MCF 10A (cell line): Measurements from ENCODE around the gene PCBP2. TPM values are rescaled to one million over a fixed set of nuclear protein-coding genes. Genes with fewer than 3 reads are reported as not detected.

Experiments used
- BruUV-seq: library from RNA; stranded (reverse); fragments of 400-500 nt; replicated peaks from 2 replicates; lab custom pipeline; 2021; lab: Mats Ljungman, UMichigan
- CTCF ChIA-PET: fragments of 300-600 bp; sonication (Branson Sonifier 250); formaldehyde crosslinking; extraction: SDS; loops from one replicate; lab custom pipeline; 2021; ENCODE audit warnings: antibody characterized with exemption, inconsistent platforms; lab: Yijun Ruan, JAX
- POLR2A ChIA-PET: fragments of 300-600, 350-650 bp; sonication (Branson Sonifier 250); formaldehyde crosslinking; extraction: SDS; loops from one replicate; lab custom pipeline; 2020; ENCODE audit warnings: antibody characterized with exemption, inconsistent platforms; lab: Yijun Ruan, JAX
- DNase-seq: peaks from one replicate; pipeline ENCODE4 v3.0.0-alpha.2; 2018; ENCODE audit not compliant: unreplicated experiment
- H3K27ac Mint-ChIP-seq: one replicate; pipeline ENCODE4 v1.8.0; 2022; ENCODE audit warnings: mild to moderate bottlenecking, low read depth, mixed read lengths; ENCODE audit not compliant: unreplicated experiment
- H3K27me3 Mint-ChIP-seq: one replicate; pipeline ENCODE4 v1.8.0; 2022; ENCODE audit warnings: mixed read lengths; ENCODE audit not compliant: insufficient read depth, unreplicated experiment
- H3K36me3 Mint-ChIP-seq: one replicate; pipeline ENCODE4 v1.8.0; 2022; ENCODE audit warnings: mild to moderate bottlenecking, moderate library complexity, mixed read lengths; ENCODE audit not compliant: insufficient read depth, unreplicated experiment
- H3K4me1 Mint-ChIP-seq: one replicate; pipeline ENCODE4 v1.8.0; 2022; ENCODE audit warnings: mixed read lengths; ENCODE audit not compliant: insufficient read depth, unreplicated experiment
- H3K4me3 Mint-ChIP-seq: one replicate; pipeline ENCODE4 v1.8.0; 2022; ENCODE audit warnings: mild to moderate bottlenecking, moderate library complexity, mixed read lengths; ENCODE audit not compliant: unreplicated experiment
- H3K9me3 Mint-ChIP-seq: one replicate; pipeline ENCODE4 v1.8.0; 2022; ENCODE audit warnings: mixed read lengths; ENCODE audit not compliant: unreplicated experiment
- intact Hi-C: fragments of 100-400 bp; cut with micrococcal nuclease; formaldehyde crosslinking; loops from 2 replicates; pipeline ENCODE4 v1.14.1; 2022
- total RNA-seq: library from RNA; stranded (reverse); gene quantifications from 2 replicates; pipeline ENCODE4 v1.2.3, GENCODE V29; 2022
- TF ChIP-seq, protein P1 (sequence below): fragments of 200-600 bp; IDR thresholded peaks from one replicate; pipeline ENCODE4 v1.8.0; 2022; ENCODE audit warnings: antibody characterized with exemption, mild to moderate bottlenecking; ENCODE audit not compliant: unreplicated experiment

The PCBP2 gene
- total RNA-seq, 1 experiment from 2014 or later: 1,037 TPM

DNA sequence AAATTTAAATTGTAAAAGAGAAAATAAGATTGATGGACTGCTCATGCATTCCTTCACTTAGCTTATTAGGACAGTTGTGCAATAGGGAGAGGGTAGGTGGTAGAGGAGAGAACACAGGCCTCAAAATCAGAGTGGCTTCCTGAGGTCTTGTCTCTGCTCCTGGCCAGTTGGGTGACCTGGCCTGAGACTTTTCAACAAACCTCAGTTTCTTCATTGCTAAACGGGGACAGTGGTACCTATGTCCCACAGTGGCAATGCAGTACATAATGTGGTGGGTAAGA is 44.8 kb downstream of the PCBP2 start:
- no peak for DNase-seq
- BruUV-seq: no TSS peak
- intact Hi-C loops: no loop called here
- ChIA-PET POLR2A (interaction anchor here (1.0 to 1.1 kb wide), 2 partner anchors 10 to 17 kb away, joined by 3 read pairs; no protein-coding TSS in a partner anchor), CTCF (no interaction called here)
- H3K36me3 Mint-ChIP-seq: peaks cover 14% of the 10 kb centered on the region
- H3K4me1 Mint-ChIP-seq: peaks cover 48% of the 10 kb centered on the region
- TF ChIP-seq, protein P1, sequence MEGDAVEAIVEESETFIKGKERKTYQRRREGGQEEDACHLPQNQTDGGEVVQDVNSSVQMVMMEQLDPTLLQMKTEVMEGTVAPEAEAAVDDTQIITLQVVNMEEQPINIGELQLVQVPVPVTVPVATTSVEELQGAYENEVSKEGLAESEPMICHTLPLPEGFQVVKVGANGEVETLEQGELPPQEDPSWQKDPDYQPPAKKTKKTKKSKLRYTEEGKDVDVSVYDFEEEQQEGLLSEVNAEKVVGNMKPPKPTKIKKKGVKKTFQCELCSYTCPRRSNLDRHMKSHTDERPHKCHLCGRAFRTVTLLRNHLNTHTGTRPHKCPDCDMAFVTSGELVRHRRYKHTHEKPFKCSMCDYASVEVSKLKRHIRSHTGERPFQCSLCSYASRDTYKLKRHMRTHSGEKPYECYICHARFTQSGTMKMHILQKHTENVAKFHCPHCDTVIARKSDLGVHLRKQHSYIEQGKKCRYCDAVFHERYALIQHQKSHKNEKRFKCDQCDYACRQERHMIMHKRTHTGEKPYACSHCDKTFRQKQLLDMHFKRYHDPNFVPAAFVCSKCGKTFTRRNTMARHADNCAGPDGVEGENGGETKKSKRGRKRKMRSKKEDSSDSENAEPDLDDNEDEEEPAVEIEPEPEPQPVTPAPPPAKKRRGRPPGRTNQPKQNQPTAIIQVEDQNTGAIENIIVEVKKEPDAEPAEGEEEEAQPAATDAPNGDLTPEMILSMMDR: no peak
- no peaks in the 10 kb centered on the region for H3K9me3 Mint-ChIP-seq
- H3K27me3 Mint-ChIP-seq: no peaks in the 10 kb centered on the region
- H3K27ac Mint-ChIP-seq: no peak overlapping the region
- no peak overlapping the region for H3K4me3 Mint-ChIP-seq

DNA sequence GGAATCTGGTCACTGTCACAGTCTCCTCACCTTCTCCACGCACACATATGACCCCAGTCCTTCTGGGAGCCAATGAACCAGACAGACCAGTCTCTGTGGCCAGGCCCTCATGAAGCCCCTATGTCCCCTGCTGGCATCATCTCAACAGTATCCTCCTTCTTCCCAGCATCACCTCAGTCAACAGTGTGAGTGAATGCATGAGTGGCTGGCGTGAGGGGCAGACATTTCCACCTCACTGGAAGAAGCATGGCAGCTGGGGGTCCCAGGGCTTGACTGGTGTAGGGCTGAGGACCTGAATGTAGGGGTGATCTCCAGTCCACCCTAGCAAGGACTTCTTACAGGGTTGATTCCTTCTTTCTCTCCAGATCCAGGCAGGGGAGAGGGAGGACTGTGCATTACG is 45.6 kb downstream of the PCBP2 start:
- peaks cover 14% of the 10 kb centered on the region for H3K36me3 Mint-ChIP-seq
- DNase-seq: no peak
- BruUV-seq: no TSS peak
- intact Hi-C loops: no loop called here
- peaks cover 51% of the 10 kb centered on the region for H3K4me1 Mint-ChIP-seq
- H3K4me3 Mint-ChIP-seq: no peak overlapping the region
- no peaks in the 10 kb centered on the region for H3K27me3 Mint-ChIP-seq
- POLR2A ChIA-PET: interaction anchor here (1.0 to 5.0 kb wide), 3 partner anchors 14 to 22 kb away, joined by 3 to 53 read pairs (median 3); no protein-coding TSS in a partner anchor
- H3K27ac Mint-ChIP-seq: peak overlapping the region; percentile 12
- TF ChIP-seq, protein P1: no peak
- CTCF ChIA-PET: interaction anchor here (0.6 to 1.3 kb wide), 3 partner anchors 12 to 178 kb away, joined by 3 read pairs; partner anchors contain the start of gene ATP5MC2
- H3K9me3 Mint-ChIP-seq: no peaks in the 10 kb centered on the region

DNA sequence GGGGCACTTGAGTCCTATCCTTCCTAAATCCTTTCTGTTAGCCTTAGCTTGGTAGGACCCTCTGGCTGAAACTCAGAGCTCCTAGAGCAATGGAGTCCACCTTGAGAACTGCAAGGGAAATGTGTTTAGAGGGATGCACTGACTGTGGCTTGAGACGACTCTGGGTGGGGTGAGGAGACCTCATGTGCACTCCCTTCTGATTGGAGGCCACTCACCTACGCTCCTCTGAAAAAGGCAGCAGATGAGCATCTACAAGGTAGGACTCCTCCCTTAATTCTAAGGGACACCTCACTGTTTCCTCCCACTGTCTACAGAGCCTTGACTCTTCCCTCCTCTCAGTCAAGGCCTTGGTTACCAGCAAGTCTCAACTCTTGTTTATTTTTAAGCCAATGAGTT is 46.3 kb downstream of the PCBP2 start:
- DNase-seq: no peak
- H3K27me3 Mint-ChIP-seq: no peaks in the 10 kb centered on the region
- TF ChIP-seq, protein P1: no peak
- H3K27ac Mint-ChIP-seq: no peak overlapping the region
- BruUV-seq: no TSS peak
- H3K36me3 Mint-ChIP-seq: peaks cover 14% of the 10 kb centered on the region
- intact Hi-C loops: no loop called here
- ChIA-PET POLR2A (interaction anchor here (1.0 to 5.0 kb wide), 6 partner anchors 14 to 177 kb away, joined by 3 to 53 read pairs (median 3); partner anchors contain the start of genes ATP5MC2 and PRR13), CTCF (interaction anchor here (0.6 to 1.3 kb wide), 5 partner anchors 11 to 177 kb away, joined by 3 read pairs; partner anchors contain the start of gene ATP5MC2)
- peaks cover 45% of the 10 kb centered on the region for H3K4me1 Mint-ChIP-seq
- H3K4me3 Mint-ChIP-seq: peak overlapping the region; percentile 80
- H3K9me3 Mint-ChIP-seq: no peaks in the 10 kb centered on the region

DNA sequence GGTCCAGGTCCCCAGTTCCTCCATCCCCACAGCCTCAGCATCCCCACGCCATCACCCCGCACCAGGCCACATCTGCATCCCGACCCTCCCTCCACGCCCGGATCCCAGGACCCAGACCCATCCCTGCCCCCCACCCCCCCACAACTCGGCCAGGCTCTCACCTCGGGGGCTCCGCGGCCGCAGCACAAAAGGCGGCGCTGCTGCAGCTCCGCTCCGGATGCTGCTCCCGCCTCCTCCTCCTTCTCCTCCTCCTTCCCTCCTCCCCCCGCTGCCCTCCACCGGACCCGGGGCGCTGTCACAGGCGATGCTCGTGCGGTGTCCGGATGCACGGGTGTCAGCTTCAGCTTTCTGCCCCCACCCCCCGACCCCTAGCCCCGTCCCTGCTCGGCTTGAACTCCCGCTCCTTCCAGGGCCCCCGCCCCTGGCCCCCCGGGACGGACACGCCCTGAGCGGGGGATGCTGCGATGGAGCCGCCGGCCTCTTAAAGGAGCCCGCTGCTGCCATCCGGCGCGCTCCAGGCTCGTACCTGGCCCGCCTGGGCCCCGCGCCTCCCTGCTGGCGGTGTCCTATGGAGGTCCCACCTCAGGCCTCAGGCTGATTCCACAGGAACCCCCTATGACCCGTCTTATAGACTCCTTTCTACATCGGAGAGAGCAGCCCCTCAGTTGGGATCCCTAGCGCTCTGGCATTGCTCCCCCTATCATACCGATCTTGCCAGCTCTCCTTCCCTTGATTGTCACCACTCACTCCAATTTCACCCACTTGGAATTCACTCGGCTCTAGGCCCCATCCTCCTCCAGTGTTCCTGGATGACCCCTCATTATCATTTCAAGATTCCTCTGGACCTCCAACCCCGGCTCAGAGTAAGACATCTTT is 47.6 kb downstream of the PCBP2 start, which contains the start of gene MAP3K12:
Gene MAP3K12, minus strand, starts transcription at position 193 of the 876 bp plus-strand sequence. CDS start 12,067 bp downstream, outside the sequence.
- Mint-ChIP-seq H3K27ac (peak within 1 kb of the TSS; percentile 88), H3K4me3 (peak within 1 kb of the TSS; percentile 80), H3K9me3 (no peaks in the 10 kb centered on the region), H3K36me3 (peaks cover 17% of the 10 kb centered on the region), H3K4me1 (peaks cover 36% of the 10 kb centered on the region), H3K27me3 (no peaks in the 10 kb centered on the region)
- intact Hi-C loops: loop anchor here (2.0 kb wide), 2 partner anchors 47 to 79 kb away; partner anchors contain the start of gene PCBP2
- TF ChIP-seq, protein P1: no peak
- no TSS peak for BruUV-seq
- CTCF ChIA-PET: interaction anchor here (0.7 to 1.2 kb wide), 3 partner anchors 20 to 124 kb away, joined by 3 to 5 read pairs (median 3); no protein-coding TSS in a partner anchor
- POLR2A ChIA-PET: interaction anchor here (0.5 to 5.0 kb wide), 19 partner anchors 8 to 494 kb away, joined by 3 to 53 read pairs (median 9); partner anchors contain the start of genes AAAS, ATF7, ATP5MC2 and EIF4B
- no peak for DNase-seq
